GM12874 (cell line): ENCODE results near the gene FAM151B.

Source experiments
- TF ChIP-seq, protein P1 (sequence below): IDR thresholded peaks from 2 replicates; pipeline ENCODE4 v1.5.1; 2011; ENCODE audit warnings: low read depth, mild to moderate bottlenecking, control low read depth, low read length, moderate library complexity; ENCODE audit not compliant: insufficient read depth

FAM151B gene

GRCh38 chr5:80487829-80488721 lies at the start of gene FAM151B:
FAM151B (plus strand) TSS chr5:80488100; CDS start chr5:80488124, 24 bp downstream.
- TF ChIP-seq, protein P1, sequence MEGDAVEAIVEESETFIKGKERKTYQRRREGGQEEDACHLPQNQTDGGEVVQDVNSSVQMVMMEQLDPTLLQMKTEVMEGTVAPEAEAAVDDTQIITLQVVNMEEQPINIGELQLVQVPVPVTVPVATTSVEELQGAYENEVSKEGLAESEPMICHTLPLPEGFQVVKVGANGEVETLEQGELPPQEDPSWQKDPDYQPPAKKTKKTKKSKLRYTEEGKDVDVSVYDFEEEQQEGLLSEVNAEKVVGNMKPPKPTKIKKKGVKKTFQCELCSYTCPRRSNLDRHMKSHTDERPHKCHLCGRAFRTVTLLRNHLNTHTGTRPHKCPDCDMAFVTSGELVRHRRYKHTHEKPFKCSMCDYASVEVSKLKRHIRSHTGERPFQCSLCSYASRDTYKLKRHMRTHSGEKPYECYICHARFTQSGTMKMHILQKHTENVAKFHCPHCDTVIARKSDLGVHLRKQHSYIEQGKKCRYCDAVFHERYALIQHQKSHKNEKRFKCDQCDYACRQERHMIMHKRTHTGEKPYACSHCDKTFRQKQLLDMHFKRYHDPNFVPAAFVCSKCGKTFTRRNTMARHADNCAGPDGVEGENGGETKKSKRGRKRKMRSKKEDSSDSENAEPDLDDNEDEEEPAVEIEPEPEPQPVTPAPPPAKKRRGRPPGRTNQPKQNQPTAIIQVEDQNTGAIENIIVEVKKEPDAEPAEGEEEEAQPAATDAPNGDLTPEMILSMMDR: no peak

DNA sequence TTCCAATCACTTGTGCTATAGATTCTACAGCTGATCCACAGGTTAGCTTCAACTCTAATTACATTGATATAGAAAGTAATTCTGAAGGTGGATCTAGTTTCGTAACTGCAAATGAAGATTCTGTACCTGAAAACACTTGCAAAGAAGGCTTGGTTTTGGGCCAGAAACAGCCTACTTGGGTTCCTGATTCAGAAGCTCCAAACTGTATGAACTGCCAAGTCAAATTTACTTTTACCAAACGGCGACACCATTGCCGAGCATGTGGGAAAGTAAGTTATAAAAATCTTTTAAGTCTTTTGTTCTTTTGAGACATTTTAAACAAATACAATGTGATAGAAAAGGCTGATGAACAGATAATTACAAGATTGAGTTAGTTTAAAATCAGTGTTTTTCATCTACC lies 49.2 kb upstream of the FAM151B start:
- TF ChIP-seq, protein P1: no peak

DNA sequence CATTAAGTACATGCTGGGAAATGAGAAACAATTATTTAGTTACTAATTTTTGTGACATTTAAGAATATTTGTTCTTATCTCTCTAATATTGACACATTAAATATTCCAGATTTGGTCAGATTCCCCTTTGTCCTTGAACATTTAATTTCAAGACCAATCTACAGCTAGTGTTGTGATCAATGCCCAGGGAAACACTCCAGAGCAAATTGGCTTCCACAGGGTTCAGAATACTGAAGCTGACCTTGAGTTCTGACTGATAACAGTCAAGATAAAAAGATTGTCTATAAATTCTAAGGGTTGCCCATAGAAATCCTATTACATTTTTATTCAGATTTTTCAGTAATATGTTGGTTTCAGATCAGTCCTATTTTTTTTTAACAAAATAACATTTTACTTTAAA lies 48.7 kb upstream of the FAM151B start:
- TF ChIP-seq, protein P1: no peak

DNA sequence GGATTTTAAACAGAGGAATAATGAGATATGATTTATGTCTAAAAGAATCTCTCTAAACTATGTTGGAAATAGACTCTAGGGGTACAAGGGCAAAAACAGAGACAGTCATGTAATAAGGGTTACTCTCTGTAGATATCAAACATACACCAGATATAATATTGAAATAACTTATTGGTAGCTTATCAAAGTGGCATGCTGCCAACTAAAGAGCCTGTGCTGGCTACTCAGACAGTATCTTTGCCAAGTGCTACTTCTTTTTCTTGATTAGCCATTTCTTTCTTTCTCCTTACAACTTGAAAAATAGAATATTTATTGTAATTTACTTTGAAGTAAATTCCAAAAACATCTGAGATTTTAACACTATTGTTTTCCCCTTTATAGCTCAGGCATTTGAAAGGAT lies 45.2 kb upstream of the FAM151B start:
- TF ChIP-seq, protein P1: no peak

GRCh38 chr5:80453366-80453765 lies 34.5 kb upstream of the FAM151B start:
- TF ChIP-seq, protein P1: no peak

DNA sequence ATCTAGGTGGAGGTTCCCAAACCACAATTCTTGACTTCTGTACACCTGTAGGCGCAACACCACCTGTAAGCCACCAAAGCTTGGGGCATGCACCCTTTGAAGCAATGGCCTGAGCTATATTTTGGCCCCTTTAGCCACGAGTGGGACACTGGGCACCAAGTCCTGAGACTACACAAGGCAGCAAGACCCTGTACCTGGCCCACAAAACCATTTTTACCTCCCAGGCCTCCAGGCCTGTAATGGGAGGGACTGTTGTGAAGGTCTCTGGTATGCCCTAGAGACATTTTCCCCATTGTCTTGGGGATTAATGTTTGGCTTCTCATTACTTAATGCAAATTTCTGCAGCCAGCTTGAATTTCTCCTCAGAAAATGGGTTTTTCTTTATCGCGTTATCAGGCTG lies 24.6 kb upstream of the FAM151B start:
- TF ChIP-seq, protein P1: no peak

DNA sequence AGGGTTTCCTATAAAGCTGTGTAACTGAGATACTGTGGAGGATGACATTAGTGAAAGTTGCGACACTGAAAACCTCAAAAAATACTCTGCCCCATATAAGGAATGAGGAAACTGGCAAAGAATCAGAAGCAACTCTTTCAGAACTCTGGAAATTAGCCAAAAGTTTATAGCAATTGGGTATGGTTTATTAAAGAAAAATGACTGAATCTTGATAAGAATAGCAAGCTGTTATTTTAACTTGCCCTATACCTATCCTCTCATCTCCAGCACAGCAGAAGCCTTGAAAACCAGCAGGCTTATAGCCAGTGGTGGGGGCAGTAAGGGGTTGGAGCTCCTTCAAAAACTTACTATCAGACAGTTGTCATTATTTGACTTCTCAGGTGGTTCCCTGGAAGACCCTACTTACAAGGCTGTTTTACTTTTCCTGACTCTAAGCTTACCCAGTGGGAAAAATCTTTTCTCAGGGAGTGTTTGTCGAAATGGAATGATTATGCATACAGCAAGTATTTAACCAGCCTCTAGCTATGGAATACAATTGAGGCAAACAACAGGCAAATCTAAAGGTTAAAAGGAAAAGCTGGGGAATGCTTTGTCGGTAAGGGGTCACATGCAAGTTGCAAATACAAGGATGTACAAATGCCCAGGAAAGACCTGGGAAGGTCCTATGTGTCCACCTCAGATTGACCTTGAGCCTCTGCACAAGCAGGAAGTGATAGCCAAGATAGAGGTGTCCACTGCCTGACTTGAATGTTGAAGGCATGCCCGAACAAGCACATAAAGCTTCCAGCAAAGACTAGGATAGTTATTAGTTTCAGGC lies 21.0 kb upstream of the FAM151B start:
- TF ChIP-seq, protein P1: no peak
